ENCODE measurements around the gene LTBP2.

GRCh38 chr14:74653386-74654138 is 41.5 kb upstream of the LTBP2 start:
- TF ChIP-seq CTCF (IDR thresholded peaks at IDR 0.05) (no peak), POLR2AphosphoS5 (IDR thresholded peaks at IDR 0.05) (no peak), POLR2A (IDR thresholded peaks at IDR 0.05) (no peak)

Measured in sigmoid colon (tissue), 4 donors.